Common myeloid progenitor, CD34-positive (primary cell): ENCODE results near the gene ROCK2.

Source experiments
- CTCF ChIA-PET: fragments of 350-600 bp; sonication (Branson Sonifier 250); formaldehyde crosslinking; loops from one replicate; lab custom pipeline; 2021; ENCODE audit warnings: antibody characterized with exemption; lab: Charles Lee
- POLR2A ChIA-PET: fragments of 350-600 bp; sonication (Branson Sonifier 250); formaldehyde crosslinking; loops from one replicate; lab custom pipeline; 2021; ENCODE audit warnings: antibody characterized with exemption; lab: Charles Lee
- DNase-seq, 3 donors: peaks; one replicate each; pipeline versions ENCODE4 v3.0.0 to v3.0.0-alpha.2; 2013
- H3K27ac ChIP-seq, 2 experiments: 1 replicate in 1 of 2; 2 replicates in 1 of 2; pipeline ENCODE4 v1.7.0; 2013; ENCODE audit warnings: inconsistent platforms in 2 of 2, low read length in 2 of 2, mild to moderate bottlenecking in 2 of 2, low read depth in 1 of 2, moderate library complexity in 1 of 2; ENCODE audit not compliant: severe bottlenecking in 2 of 2, insufficient read depth in 1 of 2, poor library complexity in 1 of 2
- H3K27me3 ChIP-seq, 5 experiments: replicated peaks in 2 of 5; 1 replicate in 3 of 5; 2 replicates in 2 of 5; pipeline versions ENCODE4 v1.6.1 to v1.7.0; 2013; ENCODE audit warnings: low read length in 4 of 5, mild to moderate bottlenecking in 2 of 5, moderate library complexity in 2 of 5, inconsistent platforms in 1 of 5; ENCODE audit not compliant: insufficient read depth in 5 of 5, control insufficient read depth in 4 of 5
- H3K36me3 ChIP-seq, 4 experiments: 1 replicate in 2 of 4; 2 replicates in 2 of 4; pipeline versions ENCODE4 v1.6.1 to v1.7.0; 2013; ENCODE audit warnings: low read length in 3 of 4, control low read depth in 1 of 4, mild to moderate bottlenecking in 1 of 4; ENCODE audit not compliant: control insufficient read depth in 4 of 4, insufficient read depth in 4 of 4
- H3K4me1 ChIP-seq, 4 experiments: 1 replicate in 3 of 4; 2 replicates in 1 of 4; pipeline versions ENCODE4 v1.6.1 to v1.7.1; 2013; ENCODE audit warnings: low read length in 3 of 4, mild to moderate bottlenecking in 3 of 4, control low read depth in 1 of 4, inconsistent platforms in 1 of 4, moderate library complexity in 1 of 4; ENCODE audit not compliant: control insufficient read depth in 4 of 4, insufficient read depth in 4 of 4; ENCODE audit errors: control extremely low read depth in 1 of 4
- H3K4me3 ChIP-seq, 7 experiments: 1 replicate in 4 of 7; 2 replicates in 3 of 7; pipeline versions ENCODE4 v1.5.1 to v1.7.0; 2013; ENCODE audit warnings: mild to moderate bottlenecking in 7 of 7, low read length in 6 of 7, moderate library complexity in 6 of 7, inconsistent platforms in 2 of 7, low read depth in 2 of 7, control low read depth in 1 of 7; ENCODE audit not compliant: insufficient read depth in 4 of 7, control insufficient read depth in 1 of 7; ENCODE audit errors: extremely low read depth in 1 of 7
- H3K9me3 ChIP-seq, 5 experiments: 1 replicate in 4 of 5; 2 replicates in 1 of 5; pipeline versions ENCODE4 v1.6.1 to v1.7.1; 2013; ENCODE audit warnings: low read length in 4 of 5, mild to moderate bottlenecking in 2 of 5, inconsistent platforms in 1 of 5, low read depth in 1 of 5, moderate library complexity in 1 of 5; ENCODE audit not compliant: control insufficient read depth in 4 of 5, insufficient read depth in 2 of 5; ENCODE audit errors: control extremely low read depth in 1 of 5
- WGBS: methylation state at CpG from one replicate; pipeline ENCODE4 v1.1.5; 2013; ENCODE audit not compliant: insufficient coverage; 5-methylcytosine and 5-hydroxymethylcytosine counted together

The ROCK2 gene

GRCh38 chr2:11376071-11376470 lies 31.6 kb upstream of the ROCK2 start:
- ChIA-PET CTCF (interaction anchor here (2.1 kb wide), 1 partner anchor 16 kb away, joined by 5 read pairs; no protein-coding TSS in a partner anchor), POLR2A (no interaction called here)
- Histone ChIP-seq H3K27ac (no peak overlapping the region), H3K27me3 (no peaks in the 10 kb centered on the region), H3K36me3 (no peaks in the 10 kb centered on the region), H3K4me1 (peaks cover 0 to under 1% (median 0%) of the 10 kb centered on the region in 4 experiments), H3K9me3 (no peaks in the 10 kb centered on the region), H3K4me3 (no peak overlapping the region)
- DNase-seq, result no peak
- 92% methylated on average over 7 of the region's 7 CpGs for WGBS

GRCh38 chr2:11375689-11376027 lies 31.2 kb upstream of the ROCK2 start:
- POLR2A ChIA-PET, result no interaction called here
- no peaks in the 10 kb centered on the region for H3K4me1 ChIP-seq

GRCh38 chr2:11375025-11375688 lies 30.7 kb upstream of the ROCK2 start:
- DNase-seq, result no peak
- Histone ChIP-seq H3K27me3 (no peaks in the 10 kb centered on the region), H3K36me3 (no peaks in the 10 kb centered on the region), H3K27ac (no peak overlapping the region), H3K4me3 (no peak overlapping the region), H3K4me1 (no peaks in the 10 kb centered on the region), H3K9me3 (no peaks in the 10 kb centered on the region)
- POLR2A ChIA-PET, result no interaction called here
- CTCF ChIA-PET, result interaction anchor here (2.1 kb wide), 1 partner anchor 15 kb away, joined by 5 read pairs; no protein-coding TSS in a partner anchor
- WGBS, result 96% methylated on average over 12 of the region's 15 CpGs

More at GRCh38 chr2:11375689-11376027, 31.2 kb upstream of the ROCK2 start:
- no peak overlapping the region for H3K4me3 ChIP-seq
- no peaks in the 10 kb centered on the region for H3K36me3 ChIP-seq
- CTCF ChIA-PET, result interaction anchor here (2.1 kb wide), 1 partner anchor 15 kb away, joined by 5 read pairs; no protein-coding TSS in a partner anchor
- no peaks in the 10 kb centered on the region for H3K9me3 ChIP-seq
- H3K27me3 ChIP-seq, result no peaks in the 10 kb centered on the region
- no peak for DNase-seq
- no peak overlapping the region for H3K27ac ChIP-seq
- WGBS, result 95% methylated on average over 7 of the region's 7 CpGs

GRCh38 chr2:11373096-11373495 lies 28.7 kb upstream of the ROCK2 start:
- no peaks in the 10 kb centered on the region for H3K9me3 ChIP-seq
- H3K27ac ChIP-seq, result no peak overlapping the region
- no peaks in the 10 kb centered on the region for H3K27me3 ChIP-seq
- H3K4me3 ChIP-seq, result no peak overlapping the region
- 100% methylated on average over 3 of the region's 4 CpGs for WGBS
- no peak for DNase-seq
- POLR2A ChIA-PET, result no interaction called here
- H3K4me1 ChIP-seq, result no peaks in the 10 kb centered on the region
- H3K36me3 ChIP-seq, result no peaks in the 10 kb centered on the region
- CTCF ChIA-PET, result no interaction called here

- Histone ChIP-seq H3K27me3 (no peaks in the 10 kb centered on the region), H3K4me3 (no peak overlapping the region), H3K9me3 (no peaks in the 10 kb centered on the region), H3K36me3 (no peaks in the 10 kb centered on the region), H3K4me1 (peaks cover 0 to 8% (median 0%) of the 10 kb centered on the region in 4 experiments), H3K27ac (no peak overlapping the region)
- no peak for DNase-seq
- ChIA-PET CTCF (no interaction called here), POLR2A (no interaction called here)
- 97% methylated on average over 16 of the region's 17 CpGs for WGBS
Observed at GRCh38 chr2:11371092-11371937, 26.9 kb upstream of the ROCK2 start.

- CTCF ChIA-PET, result no interaction called here
- no peak overlapping the region for H3K4me3 ChIP-seq
- H3K27ac ChIP-seq, result no peak overlapping the region
- 97% methylated on average over 10 of the region's 10 CpGs for WGBS
- H3K27me3 ChIP-seq, result no peaks in the 10 kb centered on the region
- no peaks in the 10 kb centered on the region for H3K36me3 ChIP-seq
- no peaks in the 10 kb centered on the region for H3K9me3 ChIP-seq
- POLR2A ChIA-PET, result no interaction called here
- peaks cover 0 to 8% (median 0%) of the 10 kb centered on the region in 4 experiments for H3K4me1 ChIP-seq
- no peak for DNase-seq
Observed at GRCh38 chr2:11370377-11371091, 26.1 kb upstream of the ROCK2 start.
